Choroid plexus epithelial cell (primary cell): ENCODE results near the gene SRRM1.
A peak's percentile ranks its signal among the peaks of the same experiment; 100 is the strongest.
"Not testable (repeated sequence)": the region's sequence is repeated elsewhere in the genome, so short reads cannot be mapped to it uniquely, and the experiment has no call there.

ENCODE experiments used
- DNase-seq: peaks from one replicate; pipeline ENCODE4 v3.0.0-alpha.2; 2010; ENCODE audit warnings: low read depth
- H3K4me3 ChIP-seq: 2 replicates; pipeline ENCODE4 v1.5.1; 2011; ENCODE audit warnings: low read depth, mild to moderate bottlenecking, control low read depth, low read length, moderate library complexity
- TF ChIP-seq, protein P1 (sequence below): conservative IDR thresholded peaks from 2 replicates; pipeline ENCODE4 v1.5.1; 2011; ENCODE audit warnings: low read depth, mild to moderate bottlenecking, control low read depth, inconsistent platforms, low read length, moderate library complexity

Gene SRRM1

DNA sequence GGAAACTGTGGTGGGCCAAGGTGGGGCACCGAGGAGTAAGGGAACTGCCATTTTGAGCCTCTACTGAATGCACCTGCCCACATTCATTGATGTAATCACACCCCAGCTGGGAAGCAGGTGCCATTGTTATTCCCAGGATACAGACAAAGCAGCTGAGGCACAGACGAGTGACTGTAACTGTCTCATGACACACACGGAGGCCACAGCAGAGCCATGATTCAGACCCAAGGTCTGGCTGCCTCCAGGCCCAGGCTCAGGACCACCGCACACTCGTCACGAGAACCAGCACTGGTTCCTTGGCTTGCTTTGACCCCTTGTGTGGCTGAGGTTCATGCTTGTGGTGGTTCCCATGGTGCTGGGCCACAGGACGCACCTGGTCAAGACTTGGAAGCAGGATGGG is 56.5 kb downstream of the SRRM1 start:
- TF ChIP-seq, protein P1, sequence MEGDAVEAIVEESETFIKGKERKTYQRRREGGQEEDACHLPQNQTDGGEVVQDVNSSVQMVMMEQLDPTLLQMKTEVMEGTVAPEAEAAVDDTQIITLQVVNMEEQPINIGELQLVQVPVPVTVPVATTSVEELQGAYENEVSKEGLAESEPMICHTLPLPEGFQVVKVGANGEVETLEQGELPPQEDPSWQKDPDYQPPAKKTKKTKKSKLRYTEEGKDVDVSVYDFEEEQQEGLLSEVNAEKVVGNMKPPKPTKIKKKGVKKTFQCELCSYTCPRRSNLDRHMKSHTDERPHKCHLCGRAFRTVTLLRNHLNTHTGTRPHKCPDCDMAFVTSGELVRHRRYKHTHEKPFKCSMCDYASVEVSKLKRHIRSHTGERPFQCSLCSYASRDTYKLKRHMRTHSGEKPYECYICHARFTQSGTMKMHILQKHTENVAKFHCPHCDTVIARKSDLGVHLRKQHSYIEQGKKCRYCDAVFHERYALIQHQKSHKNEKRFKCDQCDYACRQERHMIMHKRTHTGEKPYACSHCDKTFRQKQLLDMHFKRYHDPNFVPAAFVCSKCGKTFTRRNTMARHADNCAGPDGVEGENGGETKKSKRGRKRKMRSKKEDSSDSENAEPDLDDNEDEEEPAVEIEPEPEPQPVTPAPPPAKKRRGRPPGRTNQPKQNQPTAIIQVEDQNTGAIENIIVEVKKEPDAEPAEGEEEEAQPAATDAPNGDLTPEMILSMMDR: no peak
- no peak for DNase-seq
- no peak overlapping the region for H3K4me3 ChIP-seq

DNA sequence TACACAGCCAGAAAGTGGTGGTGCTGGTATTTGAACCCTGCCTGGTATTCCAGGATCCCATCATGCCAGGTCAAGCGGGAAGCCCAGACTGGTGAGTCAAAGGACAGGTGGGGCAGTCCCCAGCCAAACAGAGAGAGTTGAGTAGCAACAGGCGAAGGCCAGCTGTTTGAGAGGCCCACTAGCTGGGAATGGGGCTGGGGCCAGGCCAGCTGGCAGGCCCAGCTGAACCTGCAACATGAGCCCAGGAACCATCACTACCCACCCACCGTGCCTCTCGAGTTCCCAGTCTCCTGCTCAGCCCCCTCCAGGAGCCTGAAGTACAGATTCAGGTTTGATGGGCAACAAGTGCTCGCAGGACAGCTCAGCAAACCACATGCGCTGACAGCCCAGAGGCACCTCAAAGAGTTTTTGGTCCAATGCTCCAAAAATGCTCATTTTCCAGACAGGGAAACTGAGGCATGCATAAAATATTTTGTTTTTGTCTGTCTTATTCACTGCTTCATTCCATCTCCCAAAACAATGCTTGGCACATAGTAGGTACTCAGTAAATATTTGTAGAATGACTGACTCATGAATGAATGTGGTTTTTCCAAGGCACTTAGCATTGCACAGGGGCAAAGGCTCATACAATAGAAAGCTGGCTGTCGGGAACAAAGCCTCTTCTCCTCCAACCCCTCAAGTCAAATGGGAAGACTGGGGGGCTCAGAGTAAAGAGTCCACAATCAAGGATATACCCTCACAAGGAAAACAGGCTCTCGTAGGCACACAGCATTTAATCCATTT is 59.6 kb downstream of the SRRM1 start:
- no peak overlapping the region for H3K4me3 ChIP-seq
- DNase-seq: peak; percentile 41
- TF ChIP-seq, protein P1: no peak

DNA sequence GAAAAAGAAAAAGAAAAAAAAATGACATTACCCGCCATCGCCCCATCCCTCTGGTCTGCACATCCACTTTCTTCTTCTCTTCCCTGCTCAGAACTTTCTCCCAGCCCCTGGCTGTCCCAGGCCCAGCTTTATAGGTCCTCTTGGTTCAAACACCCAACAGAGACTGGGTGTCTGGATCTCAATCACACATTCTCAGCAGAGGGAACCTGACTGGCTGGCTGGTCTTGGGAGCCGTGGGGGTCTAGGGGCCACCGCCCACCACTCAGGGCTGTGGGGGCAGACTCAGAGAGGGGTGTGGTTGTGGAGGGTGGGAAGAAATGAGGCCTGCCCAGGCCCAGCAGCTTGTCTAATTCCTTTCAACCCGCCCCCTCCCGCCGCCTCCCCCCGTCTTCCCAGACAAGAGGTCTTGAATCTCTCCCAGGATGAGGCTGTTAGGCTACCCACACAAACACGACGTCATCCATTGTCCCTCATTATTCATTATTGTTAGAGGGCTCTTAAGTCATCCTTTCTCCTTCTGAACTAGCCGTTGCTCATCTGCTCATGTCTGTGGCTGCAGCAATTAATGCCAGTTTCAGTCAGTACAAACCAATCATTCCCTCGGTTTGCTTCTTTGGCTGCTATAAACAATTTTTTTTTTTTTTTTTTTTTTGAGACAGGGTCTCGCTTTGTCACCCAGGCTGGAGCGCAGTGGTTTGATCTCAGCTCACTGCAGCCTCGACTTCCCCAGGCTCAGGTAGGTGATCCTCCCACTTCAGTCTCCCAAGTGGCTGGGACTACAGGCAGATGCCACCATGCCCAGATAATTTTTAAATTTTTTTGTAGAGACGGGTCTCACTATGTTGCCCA is 61.5 kb downstream of the SRRM1 start:
- peak; percentile 42 for DNase-seq
- TF ChIP-seq, protein P1: no peak
- no peak overlapping the region for H3K4me3 ChIP-seq

DNA sequence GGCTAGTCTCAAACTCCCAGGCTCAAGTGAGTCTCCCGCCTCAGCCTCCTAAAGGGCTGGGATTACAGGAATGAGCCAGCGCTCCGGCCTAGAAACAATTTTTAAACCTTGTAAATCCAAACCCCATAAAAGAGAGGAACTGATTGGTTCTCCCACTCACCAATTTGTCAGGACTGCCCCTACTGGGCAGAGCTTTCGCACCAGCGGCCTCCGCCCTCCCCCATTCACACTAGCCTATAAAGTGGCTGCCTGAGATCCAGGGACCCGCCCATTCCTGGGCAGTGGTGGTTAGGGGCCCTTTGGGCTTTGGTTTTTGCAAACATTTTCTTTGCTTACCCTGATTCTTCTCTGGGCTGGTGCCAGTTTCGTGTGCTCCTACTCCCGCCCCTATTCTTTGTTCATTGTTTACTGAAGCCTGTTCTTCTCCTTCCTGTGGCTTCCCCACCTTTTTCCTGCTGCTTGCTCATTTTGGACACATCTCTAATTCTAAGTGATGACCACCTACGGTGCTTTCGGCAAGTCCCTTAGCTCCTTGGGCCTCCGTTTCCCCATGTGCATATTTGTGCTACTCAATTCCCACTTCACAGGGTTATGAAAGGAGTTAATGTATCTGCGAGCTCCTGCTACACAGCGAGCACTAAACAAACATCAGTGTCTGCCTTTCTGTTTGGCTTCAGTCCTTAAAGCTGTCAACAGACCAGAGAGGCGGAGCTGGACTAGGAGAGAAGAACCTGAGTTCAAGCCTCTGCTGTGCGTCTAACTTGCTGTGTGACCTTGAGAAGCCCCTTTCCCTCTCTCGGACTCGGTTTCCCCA is 62.4 kb downstream of the SRRM1 start:
- TF ChIP-seq, protein P1: no peak
- peak overlapping the region; percentile 40 for H3K4me3 ChIP-seq
- DNase-seq: peak; percentile 97

DNA sequence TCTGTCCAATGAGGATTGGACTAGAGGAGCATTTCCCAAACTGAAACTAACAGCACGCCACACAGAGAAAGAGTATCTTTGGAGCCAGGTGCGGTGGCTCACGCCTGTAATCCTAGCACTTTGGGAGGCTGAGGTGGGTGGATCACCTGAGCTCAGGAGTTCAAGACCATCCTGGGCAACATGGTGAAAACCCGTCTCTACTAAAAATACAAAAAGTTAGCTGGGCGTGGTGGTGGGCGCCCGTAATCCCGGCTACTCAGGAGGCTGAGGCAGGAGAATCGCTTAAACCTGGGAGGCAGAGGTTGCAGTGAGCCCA is 62.9 kb downstream of the SRRM1 start:
- DNase-seq, H3K4me3 ChIP-seq: not testable (repeated sequence)

DNA sequence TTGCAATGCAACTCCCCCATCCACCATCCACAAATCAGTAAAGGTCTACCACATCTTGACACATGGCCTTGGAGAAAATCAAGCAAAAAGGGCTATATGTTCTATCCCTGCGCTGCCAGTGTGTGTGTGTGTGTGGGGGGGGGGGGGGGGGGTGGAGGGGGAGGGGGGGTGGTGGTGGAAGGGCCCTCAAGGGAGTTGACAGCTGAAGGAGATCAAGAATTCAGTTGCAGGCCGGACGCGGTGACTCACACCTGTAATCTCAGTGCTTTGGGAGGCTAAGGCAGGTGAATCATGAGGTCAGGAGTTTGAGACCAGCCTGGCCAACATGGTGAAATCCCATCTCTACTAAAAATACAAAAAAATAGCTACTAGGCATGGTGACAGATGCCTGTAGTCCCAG is 64.6 kb downstream of the SRRM1 start:
- TF ChIP-seq, protein P1: no peak
- no peak overlapping the region for H3K4me3 ChIP-seq
- DNase-seq: peak; percentile 67

DNA sequence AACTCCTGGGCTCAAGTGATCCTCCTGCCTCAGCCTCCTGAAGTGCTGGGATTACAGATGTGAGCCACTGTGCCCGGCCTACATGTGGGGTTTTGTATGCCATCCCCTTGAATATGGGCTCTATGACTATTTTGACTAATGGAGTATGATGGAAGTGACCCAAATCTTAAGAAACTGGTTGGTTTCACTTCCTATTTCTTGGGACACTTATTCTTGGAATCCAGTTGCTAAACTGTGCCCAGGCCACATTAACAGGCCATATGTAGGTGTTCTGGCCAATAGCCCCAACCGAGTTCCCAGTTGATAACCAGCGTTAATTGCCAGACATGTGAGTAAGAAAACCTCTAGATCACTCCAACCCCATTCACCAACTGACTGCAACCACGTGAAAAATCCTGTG is 65.8 kb downstream of the SRRM1 start:
- TF ChIP-seq, protein P1: no peak

More for the DNA sequence above, 65.8 kb downstream of the SRRM1 start:
- no peak for DNase-seq
- H3K4me3 ChIP-seq: no peak overlapping the region
